Measurements from ENCODE around the gene BTD.
"Not testable (repeated sequence)": the region's sequence is repeated elsewhere in the genome, so short reads cannot be mapped to it uniquely, and the experiment has no call there.

Gene BTD

GRCh38 chr3:15604584-15604983 is 3.0 kb downstream of the BTD start:
- not testable (repeated sequence) for H4K20me1 ChIP-seq (ENCODE audit: insufficient read depth, low read length); H3K36me3 ChIP-seq (ENCODE audit: insufficient read depth, low read length); ATAC-seq (ENCODE audit: insufficient read depth, low read depth); H3K27me3 ChIP-seq (ENCODE audit: insufficient read depth, low read length, poor library complexity); H3K27ac ChIP-seq (ENCODE audit: low read length); DNase-seq; H3K9me3 ChIP-seq (ENCODE audit: insufficient read depth, low read length, severe bottlenecking); H3K9ac ChIP-seq (ENCODE audit: low read depth, low read length); H3K4me3 ChIP-seq (ENCODE audit: low read depth in 1 of 2, low read length in 2 of 2); H3K4me2 ChIP-seq (ENCODE audit: insufficient read depth, low read length); H2AFZ ChIP-seq (ENCODE audit: low read depth, low read length)
- Histone ChIP-seq H3K79me2 (ENCODE audit: insufficient read depth, low read length) (peaks cover 26% of the 10 kb centered on the region), H3K4me1 (ENCODE audit: insufficient read depth, low read length) (peaks cover 23% of the 10 kb centered on the region)

- no peak overlapping the region for H2AFZ ChIP-seq (ENCODE audit: low read depth, low read length)
- DNase-seq: no peak
Measured at GRCh38 chr3:15606434-15606891, 4.9 kb downstream of the BTD start.

GRCh38 chr3:15610082-15610759 is 8.7 kb downstream of the BTD start:
- Histone ChIP-seq H2AFZ (ENCODE audit: low read depth, low read length) (no peak overlapping the region), H3K9me3 (ENCODE audit: insufficient read depth, low read length, severe bottlenecking) (no peaks in the 10 kb centered on the region), H3K4me2 (ENCODE audit: insufficient read depth, low read length) (no peak overlapping the region), H3K79me2 (ENCODE audit: insufficient read depth, low read length) (0 out of 2 replicates have a peak, but pooled peaks cover 2% of the 10 kb centered on the region), H3K9ac (ENCODE audit: low read depth, low read length) (no peak overlapping the region), H3K27ac (ENCODE audit: low read length) (no peak overlapping the region), H3K36me3 (ENCODE audit: insufficient read depth, low read length) (no peaks in the 10 kb centered on the region), H3K4me1 (ENCODE audit: insufficient read depth, low read length) (no peaks in the 10 kb centered on the region), H3K4me3 (ENCODE audit: low read depth in 1 of 2, low read length in 2 of 2) (no peak overlapping the region), H4K20me1 (ENCODE audit: insufficient read depth, low read length) (no peaks in the 10 kb centered on the region), H3K27me3 (ENCODE audit: insufficient read depth, low read length, poor library complexity) (no peaks in the 10 kb centered on the region)
- no peak for ATAC-seq (ENCODE audit: insufficient read depth, low read depth)
- no peak for DNase-seq
- TF ChIP-seq CTCF (IDR thresholded peaks at IDR 0.05; ENCODE audit: borderline replicate concordance, extremely low read depth, low read length, poor library complexity, severe bottlenecking): no peak
- no peak for TF ChIP-seq EZH2 (IDR thresholded peaks at IDR 0.05; ENCODE audit: borderline replicate concordance, low read depth, low read length, severe bottlenecking)

More at GRCh38 chr3:15606434-15606891, 4.9 kb downstream of the BTD start:
- Histone ChIP-seq H3K27me3 (ENCODE audit: insufficient read depth, low read length, poor library complexity) (no peaks in the 10 kb centered on the region), H3K79me2 (ENCODE audit: insufficient read depth, low read length) (peaks cover 13% of the 10 kb centered on the region), H3K36me3 (ENCODE audit: insufficient read depth, low read length) (no peaks in the 10 kb centered on the region), H3K27ac (ENCODE audit: low read length) (no peak overlapping the region), H3K4me2 (ENCODE audit: insufficient read depth, low read length) (no peak overlapping the region), H3K9ac (ENCODE audit: low read depth, low read length) (no peak overlapping the region), H4K20me1 (ENCODE audit: insufficient read depth, low read length) (no peaks in the 10 kb centered on the region), H3K9me3 (ENCODE audit: insufficient read depth, low read length, severe bottlenecking) (peaks cover 4% of the 10 kb centered on the region), H3K4me3 (ENCODE audit: low read depth in 1 of 2, low read length in 2 of 2) (no peak overlapping the region), H3K4me1 (ENCODE audit: insufficient read depth, low read length) (peaks cover 9% of the 10 kb centered on the region)
- no peak for ATAC-seq (ENCODE audit: insufficient read depth, low read depth)
- TF ChIP-seq EZH2 (IDR thresholded peaks at IDR 0.05; ENCODE audit: borderline replicate concordance, low read depth, low read length, severe bottlenecking): no peak
- TF ChIP-seq CTCF (IDR thresholded peaks at IDR 0.05; ENCODE audit: borderline replicate concordance, extremely low read depth, low read length, poor library complexity, severe bottlenecking): no peak

- Histone ChIP-seq H3K9me3 (ENCODE audit: insufficient read depth, low read length, severe bottlenecking) (no peaks in the 10 kb centered on the region), H2AFZ (ENCODE audit: low read depth, low read length) (no peak overlapping the region), H4K20me1 (ENCODE audit: insufficient read depth, low read length) (no peaks in the 10 kb centered on the region), H3K4me3 (ENCODE audit: low read depth in 1 of 2, low read length in 2 of 2) (no peak overlapping the region), H3K79me2 (ENCODE audit: insufficient read depth, low read length) (0 out of 2 replicates have a peak, but pooled peaks cover 2% of the 10 kb centered on the region), H3K9ac (ENCODE audit: low read depth, low read length) (no peak overlapping the region), H3K27me3 (ENCODE audit: insufficient read depth, low read length, poor library complexity) (no peaks in the 10 kb centered on the region), H3K4me1 (ENCODE audit: insufficient read depth, low read length) (no peaks in the 10 kb centered on the region), H3K27ac (ENCODE audit: low read length) (no peak overlapping the region), H3K4me2 (ENCODE audit: insufficient read depth, low read length) (no peak overlapping the region), H3K36me3 (ENCODE audit: insufficient read depth, low read length) (no peaks in the 10 kb centered on the region)
- DNase-seq: no peak
- TF ChIP-seq CTCF (IDR thresholded peaks at IDR 0.05; ENCODE audit: borderline replicate concordance, extremely low read depth, low read length, poor library complexity, severe bottlenecking): no peak
- TF ChIP-seq EZH2 (IDR thresholded peaks at IDR 0.05; ENCODE audit: borderline replicate concordance, low read depth, low read length, severe bottlenecking): no peak
- ATAC-seq (ENCODE audit: insufficient read depth, low read depth): no peak
Measured at GRCh38 chr3:15611018-15611417, 9.5 kb downstream of the BTD start.

Data from DND-41 (cell line).